ENCODE data around the gene PRPF6. TPM values are rescaled to one million over a fixed set of nuclear protein-coding genes. Genes with fewer than 3 reads are reported as not detected.

The PRPF6 gene
- total RNA-seq, 1 donor from 2014 or later: 64.3 TPM

DNA sequence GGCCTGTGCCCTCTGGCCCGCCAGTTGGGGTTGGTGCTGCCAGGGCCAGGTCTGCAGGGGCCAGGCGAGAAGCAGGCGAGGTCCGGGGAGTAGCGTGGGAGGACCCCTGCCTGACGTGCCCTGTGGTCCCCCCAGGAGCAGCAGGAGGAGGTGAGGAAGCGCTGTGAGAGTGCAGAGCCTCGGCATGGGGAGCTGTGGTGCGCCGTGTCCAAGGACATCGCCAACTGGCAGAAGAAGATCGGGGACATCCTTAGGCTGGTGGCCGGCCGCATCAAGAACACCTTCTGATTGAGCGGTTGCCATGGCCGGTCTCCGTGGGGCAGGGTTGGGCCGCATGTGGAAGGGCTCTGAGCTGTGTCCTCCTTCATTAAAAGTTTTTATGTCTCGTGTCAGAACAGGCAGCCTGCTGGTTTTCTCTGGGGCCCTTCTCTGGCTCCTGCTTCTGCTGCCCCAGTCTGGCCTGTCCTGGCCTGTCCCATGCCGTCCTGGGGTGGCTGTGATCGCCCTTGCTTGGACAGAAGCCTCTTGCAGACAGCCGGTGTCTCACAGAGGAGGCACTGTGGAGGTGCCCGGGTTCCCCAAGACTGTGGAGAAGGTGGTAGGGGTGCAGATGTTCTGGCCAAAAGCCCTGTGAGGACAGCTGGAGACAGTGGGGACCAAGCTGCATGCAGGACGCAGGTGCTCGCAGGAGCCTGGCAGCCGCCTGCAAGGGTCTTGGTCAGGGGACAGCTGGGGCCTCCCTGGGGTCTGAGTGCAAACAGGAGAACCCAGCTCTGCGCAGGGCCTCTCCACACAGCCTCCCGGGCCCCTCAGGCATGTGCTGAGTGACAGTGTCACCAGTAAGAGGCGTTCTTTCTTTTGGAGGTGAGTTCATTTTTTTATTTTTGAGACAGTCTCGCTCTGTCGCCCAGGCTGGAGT is 52.0 kb downstream of the PRPF6 start:
- no peak for DNase-seq (ENCODE audit: extremely low read depth, low read depth, low spot score)

DNA sequence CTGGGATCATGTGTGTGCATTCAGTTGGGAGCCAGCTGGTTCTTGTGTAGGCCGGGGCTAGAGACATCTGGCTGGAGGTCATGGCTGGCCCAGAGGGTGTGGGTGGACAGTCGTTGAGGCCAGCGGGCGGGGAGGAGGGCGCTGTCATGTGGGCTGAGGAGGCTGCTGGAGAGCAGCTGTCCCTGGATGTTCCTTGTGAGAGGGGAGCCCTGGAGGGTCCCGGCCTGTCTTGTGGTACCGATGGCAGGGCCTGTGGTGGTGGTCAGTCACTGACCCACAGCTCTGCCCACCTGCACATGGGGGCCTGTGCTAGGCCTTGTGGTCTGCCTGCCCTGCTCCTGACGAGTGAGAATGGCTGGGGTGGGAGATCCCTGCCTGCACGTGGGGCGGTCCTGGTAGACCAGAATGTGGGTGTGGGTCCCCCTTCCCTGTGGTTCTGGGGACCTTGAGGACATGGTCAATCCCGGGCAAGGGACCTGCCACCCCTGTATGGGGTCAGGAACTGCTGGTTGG is 53.1 kb downstream of the PRPF6 start:
- DNase-seq (ENCODE audit: extremely low read depth, low read depth, low spot score): no peak

DNA sequence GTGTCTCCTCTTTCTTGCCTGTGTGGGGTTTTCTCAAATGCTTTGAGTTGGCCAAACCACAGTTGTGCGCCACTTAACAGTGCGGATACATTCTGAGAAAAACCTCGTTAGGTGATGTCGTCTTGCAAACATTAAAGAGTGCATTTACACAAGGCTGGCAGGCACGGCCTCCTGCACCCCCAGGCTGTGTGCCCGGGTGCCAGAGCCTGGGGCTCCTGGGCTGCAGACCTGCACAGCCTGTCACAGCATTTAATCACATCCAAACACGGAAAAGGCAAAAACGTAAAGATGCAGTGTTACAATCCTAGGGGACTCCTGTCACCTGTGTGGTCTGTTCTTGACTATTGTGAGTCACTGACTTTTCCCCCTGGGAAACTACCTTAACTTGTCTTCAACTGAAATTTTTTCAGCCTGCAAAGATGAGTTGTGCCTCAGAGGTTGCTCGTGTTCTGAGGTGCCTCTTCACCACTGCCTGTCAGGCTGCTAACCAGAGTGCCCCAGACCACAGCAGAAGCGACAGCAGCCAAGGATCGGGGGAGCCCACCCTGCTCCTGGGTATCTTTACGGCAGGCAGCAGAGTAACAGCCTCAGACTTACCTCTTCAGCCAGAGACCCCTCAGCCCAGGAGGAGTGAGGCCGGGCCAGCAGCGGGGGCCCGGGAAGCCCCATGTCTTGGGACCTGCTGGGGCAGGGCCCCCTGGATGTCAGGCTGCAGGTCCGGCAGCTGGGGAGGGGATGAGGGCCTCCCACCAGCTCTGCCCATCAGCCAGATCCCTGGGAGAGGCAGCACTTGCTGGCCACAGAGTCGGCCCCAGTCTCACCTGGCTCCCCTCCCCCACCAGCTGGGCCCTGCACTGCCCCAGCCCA is 54.4 kb downstream of the PRPF6 start:
- DNase-seq (ENCODE audit: extremely low read depth, low read depth, low spot score): no peak

DNA sequence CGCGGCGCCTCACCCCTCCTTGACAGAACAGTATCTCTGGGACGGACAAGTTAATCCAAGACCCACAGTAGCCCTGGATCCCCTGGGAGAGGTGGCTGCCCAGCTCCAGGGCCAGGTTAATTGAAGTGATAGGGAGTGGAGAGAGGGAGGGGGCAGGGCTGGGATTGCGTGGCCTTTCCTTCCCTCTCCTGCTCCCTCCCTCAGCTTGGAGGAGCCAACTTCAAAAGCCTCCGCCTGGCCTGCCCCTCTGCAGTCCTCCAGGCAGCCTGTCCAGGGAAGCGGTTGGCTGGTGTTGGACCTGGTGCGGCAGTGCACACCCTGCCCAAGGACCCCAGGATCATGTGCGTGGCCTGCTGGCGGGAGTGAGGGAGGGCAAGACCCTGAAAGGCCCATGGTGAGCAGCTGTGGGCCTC is 55.0 kb downstream of the PRPF6 start, which contains the start of gene C20orf204:
C20orf204 (plus strand) TSS at position 250 of the 413 bp plus-strand sequence; CDS start at position 392, 142 bp downstream.
- DNase-seq (ENCODE audit: extremely low read depth, low read depth, low spot score): no peak

DNA sequence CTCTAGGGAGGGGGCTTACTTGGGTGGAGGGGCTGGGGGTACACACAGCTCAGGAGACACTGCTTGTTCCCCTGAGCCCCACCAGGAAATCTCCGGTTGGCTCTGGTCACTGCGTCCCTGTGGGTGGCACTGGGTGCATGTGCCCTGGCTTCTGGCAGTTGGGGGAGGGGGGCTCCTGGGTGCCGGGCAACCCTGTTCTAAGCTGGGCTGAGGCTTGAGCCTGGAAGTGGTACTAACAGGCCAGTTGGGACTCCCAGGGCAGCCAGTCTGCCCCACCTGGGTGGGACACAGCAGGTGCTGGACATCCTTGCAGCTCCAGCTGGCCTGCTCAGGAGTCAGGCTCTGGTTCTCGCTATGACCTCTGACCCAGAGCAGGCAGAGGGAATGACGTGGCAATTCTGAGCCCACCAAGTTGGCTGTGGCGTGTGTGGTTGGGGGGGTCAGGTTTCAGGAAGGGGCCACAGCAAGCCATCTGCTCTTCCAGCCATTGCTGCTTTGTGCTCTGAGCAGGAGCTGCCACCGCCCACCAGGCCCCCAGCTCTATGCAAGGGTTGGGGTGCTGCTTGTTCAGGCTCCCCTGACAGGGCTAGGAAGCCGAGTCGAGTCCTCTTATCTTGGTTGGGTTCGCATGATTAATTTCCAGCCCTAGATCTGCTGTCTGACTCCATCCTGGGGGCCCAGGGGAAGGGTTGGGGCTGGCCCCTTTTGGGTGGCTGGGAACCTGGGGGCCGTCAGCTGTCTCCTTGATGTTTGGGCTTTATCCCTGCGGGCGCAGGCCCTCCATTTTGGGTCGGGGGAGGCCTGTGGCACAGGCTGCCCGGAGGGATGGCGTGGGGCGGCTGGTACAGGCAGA is 55.6 kb downstream of the PRPF6 start:
- DNase-seq (ENCODE audit: extremely low read depth, low read depth, low spot score): no peak

DNA sequence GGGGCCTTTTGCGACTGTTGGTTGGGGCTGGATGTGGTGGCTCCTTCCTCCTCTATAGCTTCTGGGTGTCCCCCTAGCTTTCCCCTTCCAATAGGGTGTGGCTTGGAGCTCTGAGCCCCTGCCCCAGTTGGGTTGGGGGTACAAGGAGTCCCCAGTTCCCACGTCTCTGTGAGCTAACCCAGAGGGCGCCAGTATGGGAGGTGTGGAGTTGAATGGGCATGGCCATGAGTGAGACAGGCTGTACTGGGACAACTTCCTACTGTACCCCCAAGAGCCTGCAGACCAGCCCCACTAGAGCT is 56.2 kb downstream of the PRPF6 start:
- no peak for DNase-seq (ENCODE audit: extremely low read depth, low read depth, low spot score)

DNA sequence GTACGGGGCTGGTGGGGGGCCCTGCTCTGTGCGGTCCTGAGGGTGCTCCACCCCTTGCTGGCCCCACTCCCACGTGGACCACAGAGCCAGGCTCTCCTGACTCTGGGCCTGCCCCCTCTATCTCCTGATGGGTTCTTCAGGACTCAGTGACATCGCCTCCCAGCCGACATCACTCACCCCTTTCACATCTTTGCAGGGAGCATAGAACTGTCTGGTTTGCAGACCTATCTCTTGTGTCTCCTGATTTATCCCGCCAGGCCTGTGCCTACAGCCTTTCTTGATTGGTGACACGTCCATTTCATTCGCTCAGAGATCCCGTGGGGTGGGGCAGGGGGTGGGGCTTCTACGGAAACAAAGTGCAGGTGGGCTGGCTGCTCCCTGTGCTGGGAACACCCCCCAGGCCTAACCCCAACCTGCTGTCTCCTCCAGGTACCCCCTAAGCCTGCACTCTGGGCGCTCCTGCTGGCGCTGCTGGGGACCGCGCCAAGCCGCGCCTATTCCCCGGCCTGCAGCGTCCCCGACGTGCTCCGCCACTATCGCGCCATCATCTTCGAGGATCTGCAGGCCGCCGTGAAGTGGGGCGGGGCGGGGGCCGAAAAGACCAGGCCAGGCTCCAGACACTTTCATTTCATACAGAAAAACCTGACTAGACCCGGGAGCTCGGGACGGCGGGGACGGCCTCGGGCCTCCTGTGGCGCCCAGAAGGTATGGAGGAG is 56.7 kb downstream of the PRPF6 start:
- DNase-seq (ENCODE audit: extremely low read depth, low read depth, low spot score): no peak

DNA sequence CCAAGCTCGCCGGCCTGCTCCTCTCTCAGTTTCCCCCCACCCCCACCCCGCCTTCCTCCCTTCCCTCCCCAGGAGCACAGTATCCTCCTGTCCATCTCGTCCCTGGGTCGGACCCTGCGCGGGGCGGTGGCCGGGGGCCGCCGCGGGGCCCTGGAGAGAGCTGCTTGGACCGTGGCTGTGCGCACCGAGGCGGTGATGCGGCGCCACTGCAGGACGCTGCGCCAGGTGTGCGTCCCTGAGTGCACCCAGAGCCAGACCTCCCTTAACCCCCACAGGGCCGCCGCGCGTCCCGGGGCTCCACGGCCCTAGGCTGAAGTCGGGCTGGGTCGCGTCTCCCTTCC is 57.3 kb downstream of the PRPF6 start:
- no peak for DNase-seq (ENCODE audit: extremely low read depth, low read depth, low spot score)

DNA sequence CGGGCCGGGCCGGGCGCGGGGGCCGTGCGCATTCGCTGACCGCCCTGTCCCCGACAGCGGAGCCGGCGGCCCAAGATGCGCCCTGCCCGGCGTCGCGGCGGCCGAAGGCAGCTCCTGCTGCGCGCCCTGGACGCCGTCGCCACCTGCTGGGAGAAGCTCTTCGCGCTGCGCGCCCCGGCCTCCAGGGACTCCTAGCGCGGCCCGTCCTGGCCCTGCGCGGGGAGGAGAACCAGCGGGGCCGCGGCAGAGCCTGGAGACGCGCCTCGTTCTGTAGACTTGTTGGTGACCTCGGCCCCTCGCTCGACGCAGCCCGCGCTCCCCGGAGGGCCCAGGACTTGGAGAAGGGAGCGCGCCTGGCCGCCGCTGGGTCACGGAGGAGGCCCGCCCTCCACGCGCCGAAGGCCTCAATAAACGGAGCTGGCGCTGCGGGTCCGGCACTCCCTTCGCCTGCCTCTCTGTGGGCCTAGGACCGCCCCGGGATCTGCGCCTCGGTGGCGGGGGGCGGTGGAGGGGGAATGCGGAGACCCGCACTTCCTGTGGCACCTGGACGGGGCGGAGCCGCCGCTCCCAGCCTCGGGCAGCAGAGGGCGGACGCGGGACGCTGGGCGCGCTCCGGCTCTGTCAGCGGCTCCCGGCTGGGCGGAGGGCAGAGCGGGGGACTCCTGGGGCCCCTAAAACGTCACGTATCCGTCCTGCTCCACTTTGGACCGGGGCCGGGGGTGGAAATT is 57.8 kb downstream of the PRPF6 start:
- no peak for DNase-seq (ENCODE audit: extremely low read depth, low read depth, low spot score)

DNA sequence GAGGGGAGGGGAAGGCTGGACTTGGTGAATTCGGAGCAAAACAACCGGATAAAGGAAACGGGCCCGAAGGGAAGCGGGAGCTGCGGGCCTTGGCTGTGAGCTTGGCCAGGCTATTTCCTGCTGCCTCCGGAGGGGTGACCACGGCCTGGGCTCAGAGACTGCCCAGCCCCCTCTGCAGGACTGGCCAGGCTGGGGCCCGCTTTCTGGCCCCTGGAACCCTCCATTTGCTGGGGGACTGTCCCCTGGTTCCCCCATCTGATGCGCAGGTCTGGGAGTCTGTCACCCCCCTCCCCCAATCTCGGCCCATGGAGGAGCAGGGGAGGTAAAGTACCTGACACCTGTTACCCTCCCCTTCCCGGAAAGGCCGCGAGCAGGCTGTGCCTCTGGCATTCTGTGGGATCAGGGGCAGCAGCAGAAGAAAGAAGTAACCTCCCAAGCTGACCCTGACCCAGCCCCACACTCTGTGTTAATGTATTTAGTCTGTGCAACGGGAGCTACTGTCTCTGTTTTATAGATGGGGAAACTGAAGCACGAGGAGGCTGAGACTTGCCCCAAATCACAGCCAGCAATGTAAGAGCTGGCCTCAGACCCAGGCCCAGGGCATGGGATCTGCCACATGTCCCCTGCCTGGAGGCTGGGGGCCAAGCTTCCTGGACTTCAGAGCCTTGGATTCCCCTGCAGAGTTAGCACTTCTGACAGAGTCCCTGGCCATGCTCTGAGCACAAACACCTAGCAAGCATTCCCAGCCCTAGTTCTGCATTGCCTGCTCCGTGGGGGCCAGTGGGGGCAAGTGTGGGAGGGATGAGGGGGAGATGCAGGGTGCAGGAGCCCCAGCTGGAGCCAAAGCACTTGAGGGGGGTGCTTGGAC is 58.6 kb downstream of the PRPF6 start:
- peak; percentile 75 for DNase-seq (ENCODE audit: extremely low read depth, low read depth, low spot score)

DNA sequence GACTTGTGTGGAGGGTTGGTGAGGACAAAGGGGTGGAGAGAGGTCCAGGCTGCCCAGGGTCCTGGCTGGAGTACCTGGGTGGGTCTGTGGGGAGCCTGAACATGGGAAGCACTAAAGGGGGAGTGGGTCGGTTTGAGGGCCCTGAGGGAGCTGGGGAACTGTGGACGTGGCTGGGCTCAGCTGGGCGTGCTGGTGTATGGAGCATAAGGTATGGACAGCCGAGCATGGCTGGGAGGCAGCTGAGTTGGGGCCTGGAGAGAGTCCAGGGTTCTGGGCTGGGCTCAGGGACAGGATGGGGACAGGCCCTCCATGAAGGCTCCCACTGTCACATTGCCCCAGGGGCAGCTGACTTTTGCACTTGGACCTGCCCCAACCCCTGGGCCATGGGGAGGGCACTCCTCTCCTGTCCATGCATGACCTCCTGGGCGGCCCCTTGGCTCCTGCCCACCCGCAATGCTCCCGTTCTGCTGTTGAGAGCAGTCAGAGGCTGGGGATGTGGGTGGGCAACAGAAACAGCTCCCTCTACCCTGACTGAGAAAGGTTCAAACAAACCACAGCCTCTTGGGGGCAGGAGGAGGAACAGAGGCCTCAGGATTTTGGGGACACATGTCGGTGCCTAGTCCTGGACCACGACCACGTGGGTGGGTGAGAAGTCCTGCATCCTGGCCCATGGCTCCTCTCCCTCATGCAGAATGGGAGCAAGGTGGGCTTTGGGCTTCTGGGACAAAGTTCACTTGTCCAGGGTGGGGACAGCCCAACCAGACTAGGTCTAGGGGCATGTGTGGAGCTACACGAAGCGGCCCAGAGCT is 59.5 kb downstream of the PRPF6 start:
- no peak for DNase-seq (ENCODE audit: extremely low read depth, low read depth, low spot score)

DNA sequence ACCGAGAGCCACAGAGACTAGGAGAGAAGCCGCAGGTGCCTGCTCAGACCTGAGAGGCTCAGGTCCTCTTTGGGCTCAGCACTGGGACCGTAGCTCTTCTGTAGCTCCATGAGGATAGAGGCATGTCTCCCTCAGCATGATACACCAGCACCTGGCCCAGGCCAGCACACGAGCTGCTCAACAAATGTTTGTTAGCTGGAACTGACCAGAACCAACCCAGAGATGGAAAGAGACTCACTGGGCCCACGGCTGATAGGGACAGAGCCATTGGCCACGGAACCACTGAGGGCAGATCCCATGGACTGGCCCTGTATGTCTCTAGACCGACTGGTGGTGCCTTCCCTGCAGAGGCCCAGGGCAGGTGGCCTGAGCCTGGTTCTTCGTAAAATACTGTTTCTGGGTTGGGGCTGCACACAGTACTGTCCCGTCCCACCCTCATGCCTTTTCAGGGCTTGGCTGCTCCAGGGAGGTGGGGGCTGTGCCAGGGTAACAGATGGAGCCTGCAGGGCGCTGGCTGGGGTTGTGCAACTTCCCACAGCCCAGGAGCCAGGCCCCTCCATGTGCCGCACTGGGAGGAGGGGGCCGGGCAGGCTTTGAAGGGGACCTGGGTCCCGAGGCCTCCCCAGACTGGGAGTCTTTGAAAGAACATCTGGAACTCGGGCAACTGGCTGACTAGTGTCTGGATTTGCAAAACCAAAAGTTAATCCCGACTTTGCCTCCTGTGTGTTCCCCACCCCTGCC is 60.3 kb downstream of the PRPF6 start:
- DNase-seq (ENCODE audit: extremely low read depth, low read depth, low spot score): no peak

DNA sequence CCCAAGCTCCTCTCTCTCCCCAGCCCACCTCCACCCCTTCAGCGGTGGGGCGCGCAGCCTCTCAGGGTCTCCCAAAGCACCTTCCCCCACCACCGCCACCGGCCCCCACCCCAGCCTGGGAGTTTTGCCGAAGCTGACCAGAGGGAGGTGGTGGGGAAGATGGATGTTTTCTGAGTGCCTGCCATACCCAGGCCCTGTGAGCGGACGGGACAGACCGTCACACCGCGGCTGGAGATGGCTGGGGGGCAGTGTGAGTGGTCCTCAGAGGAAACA is 60.8 kb downstream of the PRPF6 start:
- DNase-seq (ENCODE audit: extremely low read depth, low read depth, low spot score): no peak

DNA sequence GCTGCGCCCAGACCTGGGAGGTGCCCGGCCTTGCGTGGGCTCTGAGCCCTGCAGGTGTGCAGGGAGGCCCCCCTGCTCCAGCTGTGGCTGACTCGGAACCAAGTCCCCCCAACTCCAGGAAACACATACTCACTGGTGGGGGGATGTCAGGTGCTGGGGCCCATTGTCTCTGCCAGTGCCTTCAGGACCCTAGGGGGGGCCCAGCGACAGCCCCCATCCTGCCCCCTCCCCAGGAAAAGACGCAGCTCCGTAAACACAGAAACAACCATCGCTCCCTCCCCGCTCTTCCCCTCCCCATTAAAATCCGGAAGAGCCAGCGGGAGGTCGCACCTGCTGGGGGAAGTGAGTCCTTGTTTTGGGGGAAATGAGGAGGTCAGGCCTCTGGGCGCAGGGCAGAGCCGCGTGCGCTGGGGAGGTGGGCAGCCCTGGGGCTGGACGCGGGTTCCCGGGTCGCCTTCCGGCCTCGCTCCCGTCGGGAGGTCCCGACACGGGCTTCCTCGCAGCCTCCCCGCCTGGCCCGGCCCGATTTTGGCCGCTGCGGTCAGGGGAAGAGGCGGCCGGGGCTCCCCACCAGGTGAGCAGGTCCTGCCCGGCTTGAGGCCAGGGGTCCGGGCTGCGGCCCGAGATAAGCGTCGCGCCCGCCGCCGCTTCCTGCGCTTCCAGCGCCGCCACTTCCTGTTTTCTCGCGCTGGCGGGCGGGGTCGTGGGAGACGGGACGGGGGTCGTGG is 61.3 kb downstream of the PRPF6 start:
- no peak for DNase-seq (ENCODE audit: extremely low read depth, low read depth, low spot score)

DNA sequence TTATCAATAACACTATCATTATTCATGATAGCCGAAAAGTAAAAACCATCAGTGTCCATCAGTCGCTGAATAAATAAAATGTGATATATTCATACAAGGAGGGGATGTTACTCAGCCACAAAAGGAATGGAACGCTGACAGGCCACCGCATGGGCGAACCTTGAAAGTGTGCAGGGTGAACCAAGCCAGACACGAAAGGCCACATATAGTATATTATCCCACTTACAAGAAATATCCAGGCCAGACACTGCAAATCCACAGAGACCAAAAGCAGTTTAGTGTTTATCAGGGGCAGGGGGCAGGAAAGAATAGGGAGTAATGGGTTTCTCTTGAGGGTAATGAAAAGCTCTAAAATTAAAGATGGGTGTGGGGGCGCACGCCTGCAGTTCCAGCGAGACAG is 62.8 kb downstream of the PRPF6 start:
- no peak for DNase-seq (ENCODE audit: extremely low read depth, low read depth, low spot score)

DNA sequence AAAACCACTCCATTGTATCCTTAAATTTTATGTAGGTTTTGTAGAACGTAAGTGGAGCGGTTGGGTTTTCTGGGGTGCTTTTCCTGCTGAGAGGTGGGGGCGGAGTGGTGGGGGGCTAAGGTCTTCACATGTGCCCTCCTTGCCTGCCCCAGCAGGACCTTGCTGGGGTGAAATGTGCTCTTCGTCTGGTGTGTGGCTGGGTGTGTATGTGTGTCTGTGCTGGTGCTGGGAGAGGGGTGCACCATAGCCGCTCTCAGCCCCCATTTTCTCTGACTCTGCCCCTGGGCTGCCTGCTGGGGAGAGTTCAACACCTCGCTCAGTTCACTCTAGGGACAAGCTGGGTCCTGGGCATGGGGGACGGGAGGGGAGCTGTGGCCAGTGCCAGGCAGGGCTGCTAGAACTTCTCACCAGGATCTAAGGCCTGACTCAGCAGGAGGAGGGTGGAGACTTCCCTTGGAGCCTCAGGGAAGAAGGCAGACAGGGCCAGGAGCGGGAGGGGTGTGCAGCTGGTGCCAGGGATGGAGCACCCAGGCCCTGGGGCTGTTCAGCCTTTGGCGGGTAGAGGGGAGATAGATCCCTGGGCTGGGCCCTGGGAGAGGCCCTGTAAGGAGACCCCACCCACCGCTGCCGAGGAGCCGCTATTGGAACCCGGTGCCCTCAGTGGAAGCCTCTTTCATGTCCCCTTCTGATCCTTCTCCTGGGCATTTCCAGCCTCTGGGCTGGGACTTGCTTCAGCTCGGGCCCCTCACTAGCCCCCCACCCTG is 63.7 kb downstream of the PRPF6 start:
- no peak for DNase-seq (ENCODE audit: extremely low read depth, low read depth, low spot score)
